Gastrocnemius medialis (tissue), 4 donors: ENCODE results near the gene NAV2.
A peak's percentile ranks its signal among the peaks of the same experiment; 100 is the strongest.

Experiments
- POLR2A ChIP-seq, 2 donors: fragments of 450-650 bp; IDR thresholded peaks; one replicate each; pipeline ENCODE4 v1.6.1; 2017; ENCODE audit warnings: antibody characterized with exemption in 2 of 2, mild to moderate bottlenecking in 2 of 2, moderate library complexity in 2 of 2
- TF ChIP-seq, protein P1 (sequence below), 5 experiments: fragments of 450-650 bp in 3 of 5; fragments of 200-600 bp in 2 of 5; sonication (generic) in 2 of 5; IDR thresholded peaks in 4 of 5; conservative IDR thresholded peaks in 1 of 5; 1 replicate in 4 of 5; 2 replicates in 1 of 5; pipeline ENCODE4 v1.5.1; 2016 to 2019; ENCODE audit warnings: antibody characterized with exemption in 5 of 5, mild to moderate bottlenecking in 3 of 5, moderate library complexity in 3 of 5

GRCh38 chr11:19953909-19954308 is 241.3 kb downstream of the NAV2 start:
- TF ChIP-seq, protein P1, sequence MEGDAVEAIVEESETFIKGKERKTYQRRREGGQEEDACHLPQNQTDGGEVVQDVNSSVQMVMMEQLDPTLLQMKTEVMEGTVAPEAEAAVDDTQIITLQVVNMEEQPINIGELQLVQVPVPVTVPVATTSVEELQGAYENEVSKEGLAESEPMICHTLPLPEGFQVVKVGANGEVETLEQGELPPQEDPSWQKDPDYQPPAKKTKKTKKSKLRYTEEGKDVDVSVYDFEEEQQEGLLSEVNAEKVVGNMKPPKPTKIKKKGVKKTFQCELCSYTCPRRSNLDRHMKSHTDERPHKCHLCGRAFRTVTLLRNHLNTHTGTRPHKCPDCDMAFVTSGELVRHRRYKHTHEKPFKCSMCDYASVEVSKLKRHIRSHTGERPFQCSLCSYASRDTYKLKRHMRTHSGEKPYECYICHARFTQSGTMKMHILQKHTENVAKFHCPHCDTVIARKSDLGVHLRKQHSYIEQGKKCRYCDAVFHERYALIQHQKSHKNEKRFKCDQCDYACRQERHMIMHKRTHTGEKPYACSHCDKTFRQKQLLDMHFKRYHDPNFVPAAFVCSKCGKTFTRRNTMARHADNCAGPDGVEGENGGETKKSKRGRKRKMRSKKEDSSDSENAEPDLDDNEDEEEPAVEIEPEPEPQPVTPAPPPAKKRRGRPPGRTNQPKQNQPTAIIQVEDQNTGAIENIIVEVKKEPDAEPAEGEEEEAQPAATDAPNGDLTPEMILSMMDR (IDR thresholded peaks at IDR 0.05 in 4 of 5, conservative IDR thresholded peaks at IDR 0.05 in 1 of 5): peak in 4 of 5 experiments; percentile 22 to 51 (median 38)
- no peak for TF ChIP-seq POLR2A (IDR thresholded peaks at IDR 0.05)
